Fibroblast of lung (primary cell): Measurements from ENCODE around the gene TXK. TPM values are rescaled to one million over a fixed set of nuclear protein-coding genes. Genes with fewer than 3 reads are reported as not detected.

Source experiments
- DNase-seq, 2 donors: peaks; one replicate each; pipeline versions ENCODE4 v3.0.0 to v3.0.0-alpha.2; 2010; ENCODE audit warnings: low read depth in 2 of 2
- H2AFZ ChIP-seq: 2 replicates; pipeline ENCODE4 v1.5.1; 2012; ENCODE audit warnings: low read length, control low read depth, inconsistent platforms
- H3K27ac ChIP-seq: 2 replicates; pipeline ENCODE4 v1.5.1; 2011; ENCODE audit warnings: low read length, control low read depth; ENCODE audit not compliant: insufficient read depth
- H3K27me3 ChIP-seq: 2 replicates; pipeline ENCODE4 v1.5.1; 2011; ENCODE audit warnings: mild to moderate bottlenecking, low read length; ENCODE audit not compliant: control insufficient read depth, insufficient read depth
- H3K36me3 ChIP-seq: 2 replicates; pipeline ENCODE4 v1.5.1; 2011; ENCODE audit warnings: low read length; ENCODE audit not compliant: control insufficient read depth, insufficient read depth
- H3K4me1 ChIP-seq: 2 replicates; pipeline ENCODE4 v1.5.1; 2011; ENCODE audit warnings: low read length; ENCODE audit not compliant: control insufficient read depth, insufficient read depth; ENCODE audit errors: extremely low read depth
- H3K4me2 ChIP-seq: 2 replicates; pipeline ENCODE4 v1.5.1; 2011; ENCODE audit warnings: low read length, control low read depth; ENCODE audit not compliant: insufficient read depth; ENCODE audit errors: extremely low read depth
- H3K4me3 ChIP-seq, 4 experiments: fragments of 200-600 bp in 1 of 4; sonication (generic) in 1 of 4; replicated peaks in 1 of 4; 2 replicates each; pipeline ENCODE4 v1.5.1; 2011 to 2016; ENCODE audit warnings: low read length in 4 of 4, low read depth in 3 of 4, mild to moderate bottlenecking in 3 of 4, control low read depth in 2 of 4, inconsistent platforms in 1 of 4, mixed read lengths in 1 of 4; ENCODE audit not compliant: insufficient read depth in 1 of 4; ENCODE audit errors: control extremely low read depth in 1 of 4
- H3K79me2 ChIP-seq: 2 replicates; pipeline ENCODE4 v1.5.1; 2012; ENCODE audit warnings: mild to moderate bottlenecking, low read length, inconsistent platforms; ENCODE audit not compliant: control insufficient read depth, insufficient read depth
- H3K9ac ChIP-seq: 2 replicates; pipeline ENCODE4 v1.5.1; 2011; ENCODE audit warnings: mild to moderate bottlenecking, low read length, control low read depth; ENCODE audit not compliant: insufficient read depth
- H3K9me3 ChIP-seq: 2 replicates; pipeline ENCODE4 v1.5.1; 2012; ENCODE audit warnings: low read depth, low read length; ENCODE audit not compliant: control insufficient read depth, insufficient read depth
- H4K20me1 ChIP-seq: 2 replicates; pipeline ENCODE4 v1.5.1; 2011; ENCODE audit warnings: low read length; ENCODE audit not compliant: control insufficient read depth, insufficient read depth; ENCODE audit errors: extremely low read depth
- CTCF ChIP-seq, 2 donors: IDR thresholded peaks in 1 of 2; conservative IDR thresholded peaks in 1 of 2; 1 replicate in 1 of 2; 2 replicates in 1 of 2; pipeline ENCODE4 v1.5.1; 2011 to 2012; ENCODE audit warnings: low read length in 2 of 2, control low read depth in 1 of 2, inconsistent platforms in 1 of 2, low read depth in 1 of 2, mild to moderate bottlenecking in 1 of 2
- EZH2 ChIP-seq: IDR thresholded peaks from 2 replicates; pipeline ENCODE4 v1.5.1; 2012; ENCODE audit warnings: low read length, control low read depth, mild to moderate bottlenecking; ENCODE audit errors: missing control alignments
- polyA plus RNA-seq, 2 donors: library from polyadenylated mRNA; depleted of rRNA in 1 of 2; stranded (reverse) in 1 of 2; unstranded in 1 of 2; fragments of >200 nt; gene quantifications; 2 replicates each; pipeline ENCODE4 v1.2.1, GENCODE V29; 2011 to 2012; ENCODE audit warnings: missing spikeins in 1 of 2
- total RNA-seq: library from RNA; depleted of rRNA; stranded (reverse); fragments of >200 nt; gene quantifications from 2 replicates; pipeline ENCODE4 v1.2.1, GENCODE V29; 2014

The TXK gene
- total and polyA plus RNA-seq, 2 donors (not counting 1 experiment from before 2014, with no cell fraction given), result 0.05 to 0.66 TPM

- Histone ChIP-seq H3K4me1 (no peaks in the 10 kb centered on the region), H3K27me3 (no peaks in the 10 kb centered on the region), H3K4me3 (no peak overlapping the region), H3K79me2 (no peaks in the 10 kb centered on the region), H3K36me3 (no peaks in the 10 kb centered on the region), H2AFZ (no peak overlapping the region), H3K9me3 (no peaks in the 10 kb centered on the region), H3K4me2 (no peak overlapping the region), H3K9ac (no peak overlapping the region), H4K20me1 (no peaks in the 10 kb centered on the region), H3K27ac (no peak overlapping the region)
- no peak for DNase-seq
- TF ChIP-seq EZH2 (no peak), CTCF (conservative IDR thresholded peaks at IDR 0.05 in 1 of 2, IDR thresholded peaks at IDR 0.05 in 1 of 2; ENCODE audit: low read depth in 1 of 2, low read length in 2 of 2) (no peak)
Observed at GRCh38 chr4:48163746-48164145, 29.7 kb upstream of the TXK start.

GRCh38 chr4:48162162-48162561 lies 28.1 kb upstream of the TXK start:
- Histone ChIP-seq H3K4me1 (no peaks in the 10 kb centered on the region), H3K27me3 (no peaks in the 10 kb centered on the region), H3K9ac (no peak overlapping the region), H3K27ac (no peak overlapping the region), H2AFZ (no peak overlapping the region), H3K36me3 (no peaks in the 10 kb centered on the region), H3K4me2 (no peak overlapping the region), H3K79me2 (no peaks in the 10 kb centered on the region), H3K4me3 (no peak overlapping the region), H3K9me3 (no peaks in the 10 kb centered on the region), H4K20me1 (no peaks in the 10 kb centered on the region)
- peak in 1 of 2 donors; percentile 68 for DNase-seq
- TF ChIP-seq EZH2 (no peak), CTCF (conservative IDR thresholded peaks at IDR 0.05 in 1 of 2, IDR thresholded peaks at IDR 0.05 in 1 of 2; ENCODE audit: low read depth in 1 of 2, low read length in 2 of 2) (no peak)

GRCh38 chr4:48157271-48157670 lies 23.2 kb upstream of the TXK start:
- no peak overlapping the region for H3K4me2 ChIP-seq
- H3K4me3 ChIP-seq, result no peak overlapping the region
- no peaks in the 10 kb centered on the region for H3K27me3 ChIP-seq
- no peaks in the 10 kb centered on the region for H3K79me2 ChIP-seq
- H3K9me3 ChIP-seq, result no peaks in the 10 kb centered on the region
- H3K36me3 ChIP-seq, result no peaks in the 10 kb centered on the region
- no peak for TF ChIP-seq CTCF (conservative IDR thresholded peaks at IDR 0.05 in 1 of 2, IDR thresholded peaks at IDR 0.05 in 1 of 2; ENCODE audit: low read depth in 1 of 2, low read length in 2 of 2)
- TF ChIP-seq EZH2, result no peak
- H3K4me1 ChIP-seq, result no peaks in the 10 kb centered on the region
- H2AFZ ChIP-seq, result no peak overlapping the region
- H4K20me1 ChIP-seq, result no peaks in the 10 kb centered on the region
- no peak overlapping the region for H3K27ac ChIP-seq
- no peak for DNase-seq
- no peak overlapping the region for H3K9ac ChIP-seq
